Measurements from ENCODE around the gene PACS2. TPM values are rescaled to one million over a fixed set of nuclear protein-coding genes. Genes with fewer than 3 reads are reported as not detected.

PACS2 gene
- total RNA-seq, 1 experiment from 2014 or later, result 100 TPM

GRCh38 chr14:105326568-105326867 is 12.0 kb downstream of the PACS2 start:
- H3K36me3 Mint-ChIP-seq, result no peaks in the 10 kb centered on the region
- no peaks in the 10 kb centered on the region for H3K27me3 Mint-ChIP-seq (ENCODE audit: low read depth)
- DNase-seq (ENCODE audit: low spot score), result no peak
- ChIA-PET POLR2A (interaction anchor here (0.5 kb wide), 1 partner anchor 229 kb away, joined by 3 read pairs; no protein-coding TSS in a partner anchor), CTCF (interaction anchor here (0.5 to 1.6 kb wide), 7 partner anchors 11 to 351 kb away, joined by 3 to 9 read pairs (median 4); no protein-coding TSS in a partner anchor)
- no peak overlapping the region for H3K4me3 Mint-ChIP-seq
- H3K27ac Mint-ChIP-seq, result peak overlapping the region; percentile 84; the same call in 1 of the 2 replicates
- no peaks in the 10 kb centered on the region for H3K9me3 Mint-ChIP-seq
- no peak for TF ChIP-seq ESRRA (CRISPR knock-in tag; IDR thresholded peaks at IDR 0.05; ENCODE audit: borderline replicate concordance)
- TF ChIP-seq, protein P1, sequence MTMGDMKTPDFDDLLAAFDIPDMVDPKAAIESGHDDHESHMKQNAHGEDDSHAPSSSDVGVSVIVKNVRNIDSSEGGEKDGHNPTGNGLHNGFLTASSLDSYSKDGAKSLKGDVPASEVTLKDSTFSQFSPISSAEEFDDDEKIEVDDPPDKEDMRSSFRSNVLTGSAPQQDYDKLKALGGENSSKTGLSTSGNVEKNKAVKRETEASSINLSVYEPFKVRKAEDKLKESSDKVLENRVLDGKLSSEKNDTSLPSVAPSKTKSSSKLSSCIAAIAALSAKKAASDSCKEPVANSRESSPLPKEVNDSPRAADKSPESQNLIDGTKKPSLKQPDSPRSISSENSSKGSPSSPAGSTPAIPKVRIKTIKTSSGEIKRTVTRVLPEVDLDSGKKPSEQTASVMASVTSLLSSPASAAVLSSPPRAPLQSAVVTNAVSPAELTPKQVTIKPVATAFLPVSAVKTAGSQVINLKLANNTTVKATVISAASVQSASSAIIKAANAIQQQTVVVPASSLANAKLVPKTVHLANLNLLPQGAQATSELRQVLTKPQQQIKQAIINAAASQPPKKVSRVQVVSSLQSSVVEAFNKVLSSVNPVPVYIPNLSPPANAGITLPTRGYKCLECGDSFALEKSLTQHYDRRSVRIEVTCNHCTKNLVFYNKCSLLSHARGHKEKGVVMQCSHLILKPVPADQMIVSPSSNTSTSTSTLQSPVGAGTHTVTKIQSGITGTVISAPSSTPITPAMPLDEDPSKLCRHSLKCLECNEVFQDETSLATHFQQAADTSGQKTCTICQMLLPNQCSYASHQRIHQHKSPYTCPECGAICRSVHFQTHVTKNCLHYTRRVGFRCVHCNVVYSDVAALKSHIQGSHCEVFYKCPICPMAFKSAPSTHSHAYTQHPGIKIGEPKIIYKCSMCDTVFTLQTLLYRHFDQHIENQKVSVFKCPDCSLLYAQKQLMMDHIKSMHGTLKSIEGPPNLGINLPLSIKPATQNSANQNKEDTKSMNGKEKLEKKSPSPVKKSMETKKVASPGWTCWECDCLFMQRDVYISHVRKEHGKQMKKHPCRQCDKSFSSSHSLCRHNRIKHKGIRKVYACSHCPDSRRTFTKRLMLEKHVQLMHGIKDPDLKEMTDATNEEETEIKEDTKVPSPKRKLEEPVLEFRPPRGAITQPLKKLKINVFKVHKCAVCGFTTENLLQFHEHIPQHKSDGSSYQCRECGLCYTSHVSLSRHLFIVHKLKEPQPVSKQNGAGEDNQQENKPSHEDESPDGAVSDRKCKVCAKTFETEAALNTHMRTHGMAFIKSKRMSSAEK (CRISPR knock-in tag; IDR thresholded peaks at IDR 0.05; ENCODE audit: borderline replicate concordance), result no peak
- no peak for TF ChIP-seq ZNF263 (CRISPR knock-in tag; IDR thresholded peaks at IDR 0.05; ENCODE audit: low read depth)
- TF ChIP-seq GTF2I (CRISPR knock-in tag; conservative IDR thresholded peaks at IDR 0.05), result no peak
- no peak for TF ChIP-seq ZNF425 (CRISPR knock-in tag; conservative IDR thresholded peaks at IDR 0.05)
- no peak for TF ChIP-seq ZSCAN18 (CRISPR knock-in tag; IDR thresholded peaks at IDR 0.05)
- no peak for TF ChIP-seq ERG (CRISPR knock-in tag; IDR thresholded peaks at IDR 0.05)
- no peak for TF ChIP-seq CREB1 (CRISPR knock-in tag; IDR thresholded peaks at IDR 0.05)
- TF ChIP-seq, protein P2, sequence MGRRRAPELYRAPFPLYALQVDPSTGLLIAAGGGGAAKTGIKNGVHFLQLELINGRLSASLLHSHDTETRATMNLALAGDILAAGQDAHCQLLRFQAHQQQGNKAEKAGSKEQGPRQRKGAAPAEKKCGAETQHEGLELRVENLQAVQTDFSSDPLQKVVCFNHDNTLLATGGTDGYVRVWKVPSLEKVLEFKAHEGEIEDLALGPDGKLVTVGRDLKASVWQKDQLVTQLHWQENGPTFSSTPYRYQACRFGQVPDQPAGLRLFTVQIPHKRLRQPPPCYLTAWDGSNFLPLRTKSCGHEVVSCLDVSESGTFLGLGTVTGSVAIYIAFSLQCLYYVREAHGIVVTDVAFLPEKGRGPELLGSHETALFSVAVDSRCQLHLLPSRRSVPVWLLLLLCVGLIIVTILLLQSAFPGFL (CRISPR knock-in tag; IDR thresholded peaks at IDR 0.05; ENCODE audit: borderline replicate concordance), result no peak
- TF ChIP-seq, protein P3, sequence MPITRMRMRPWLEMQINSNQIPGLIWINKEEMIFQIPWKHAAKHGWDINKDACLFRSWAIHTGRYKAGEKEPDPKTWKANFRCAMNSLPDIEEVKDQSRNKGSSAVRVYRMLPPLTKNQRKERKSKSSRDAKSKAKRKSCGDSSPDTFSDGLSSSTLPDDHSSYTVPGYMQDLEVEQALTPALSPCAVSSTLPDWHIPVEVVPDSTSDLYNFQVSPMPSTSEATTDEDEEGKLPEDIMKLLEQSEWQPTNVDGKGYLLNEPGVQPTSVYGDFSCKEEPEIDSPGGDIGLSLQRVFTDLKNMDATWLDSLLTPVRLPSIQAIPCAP (CRISPR knock-in tag; IDR thresholded peaks at IDR 0.05), result no peak
- no peak for TF ChIP-seq FOXJ3 (CRISPR knock-in tag; IDR thresholded peaks at IDR 0.05; ENCODE audit: borderline replicate concordance)
- no peak for TF ChIP-seq NFATC4 (CRISPR knock-in tag; IDR thresholded peaks at IDR 0.05)
- no peak for TF ChIP-seq PRRX2 (CRISPR knock-in tag; IDR thresholded peaks at IDR 0.05)
- TF ChIP-seq NR3C1 (CRISPR knock-in tag; conservative IDR thresholded peaks at IDR 0.05; ENCODE audit: low read depth), result no peak
- TF ChIP-seq ZNF138 (CRISPR knock-in tag; conservative IDR thresholded peaks at IDR 0.05), result no peak
- no peak for TF ChIP-seq ETV6 (CRISPR knock-in tag; IDR thresholded peaks at IDR 0.05)
- TF ChIP-seq HMGA2 (CRISPR knock-in tag; IDR thresholded peaks at IDR 0.05), result no peak
- TF ChIP-seq, protein P4, sequence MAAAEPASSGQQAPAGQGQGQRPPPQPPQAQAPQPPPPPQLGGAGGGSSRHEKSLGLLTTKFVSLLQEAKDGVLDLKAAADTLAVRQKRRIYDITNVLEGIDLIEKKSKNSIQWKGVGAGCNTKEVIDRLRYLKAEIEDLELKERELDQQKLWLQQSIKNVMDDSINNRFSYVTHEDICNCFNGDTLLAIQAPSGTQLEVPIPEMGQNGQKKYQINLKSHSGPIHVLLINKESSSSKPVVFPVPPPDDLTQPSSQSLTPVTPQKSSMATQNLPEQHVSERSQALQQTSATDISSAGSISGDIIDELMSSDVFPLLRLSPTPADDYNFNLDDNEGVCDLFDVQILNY (CRISPR knock-in tag; IDR thresholded peaks at IDR 0.05), result no peak
- TF ChIP-seq GRHL2 (CRISPR knock-in tag; IDR thresholded peaks at IDR 0.05; ENCODE audit: insufficient replicate concordance, severe bottlenecking), result no peak
- ATAC-seq, result no peak
- H3K4me1 Mint-ChIP-seq, result peaks cover 66% of the 10 kb centered on the region
